ENCODE data around the gene NCAPG2. TPM values are rescaled to one million over a fixed set of nuclear protein-coding genes. Genes with fewer than 3 reads are reported as not detected.

NCAPG2 gene
- total RNA-seq, 1 experiment from 2014 or later: 67.3 TPM

- CTCF ChIA-PET: interaction anchor here (0.6 to 0.7 kb wide), 2 partner anchors 57 to 139 kb away, joined by 3 read pairs; partner anchors contain the start of gene NCAPG2
- Mint-ChIP-seq H3K9me3 (ENCODE audit: unreplicated experiment) (peaks cover 8% of the 10 kb centered on the region), H3K36me3 (ENCODE audit: insufficient read depth, unreplicated experiment) (peaks cover 77% of the 10 kb centered on the region), H3K27me3 (ENCODE audit: insufficient read depth, unreplicated experiment) (no peaks in the 10 kb centered on the region), H3K27ac (ENCODE audit: unreplicated experiment) (peak overlapping the region; percentile 59), H3K4me3 (ENCODE audit: unreplicated experiment) (no peak overlapping the region), H3K4me1 (ENCODE audit: low read depth, unreplicated experiment) (peaks cover 26% of the 10 kb centered on the region)
- Histone ChIP-seq H3K36me3 (ENCODE audit: control insufficient read depth, insufficient read depth, low read length) (no peaks in the 10 kb centered on the region), H3K27me3 (replicated peaks; ENCODE audit: control insufficient read depth, insufficient read depth, low read length) (no peaks in the 10 kb centered on the region), H3K4me1 (peaks cover 39% of the 10 kb centered on the region), H3K4me3 (ENCODE audit: low read depth, low read length) (no peak overlapping the region), H3K9me3 (no peaks in the 10 kb centered on the region)
- DNase-seq: no peak
- intact Hi-C loops (cut with micrococcal nuclease; ENCODE audit: unreplicated experiment): loop anchor here (2.0 kb wide), 1 partner anchor 151 kb away; no protein-coding TSS in a partner anchor
- no peak for TF ChIP-seq CTCF (IDR thresholded peaks at IDR 0.05; ENCODE audit: insufficient read depth in 1 of 2, low read depth in 1 of 2, low read length in 1 of 2, severe bottlenecking in 1 of 2, unreplicated experiment in 1 of 2)
- BruUV-seq (replicated peaks): no TSS peak
- POLR2A ChIA-PET: interaction anchor here (1.1 kb wide), 1 partner anchor 47 kb away, joined by 3 read pairs; no protein-coding TSS in a partner anchor
Measured at GRCh38 chr7:158647475-158647792, 57.2 kb downstream of the NCAPG2 start.

GRCh38 chr7:158646766-158647474, 57.7 kb downstream of the NCAPG2 start:
- intact Hi-C loops (cut with micrococcal nuclease; ENCODE audit: unreplicated experiment): loop anchor here (2.0 kb wide), 1 partner anchor 150 kb away; no protein-coding TSS in a partner anchor
- ChIA-PET POLR2A (interaction anchor here (1.1 kb wide), 1 partner anchor 48 kb away, joined by 3 read pairs; no protein-coding TSS in a partner anchor), CTCF (no interaction called here)
- no peaks in the 10 kb centered on the region for H3K9me3 ChIP-seq
- H3K27ac Mint-ChIP-seq (ENCODE audit: unreplicated experiment): peak overlapping the region; percentile 59
- H3K36me3 ChIP-seq (ENCODE audit: control insufficient read depth, insufficient read depth, low read length): no peaks in the 10 kb centered on the region
- H3K4me3 Mint-ChIP-seq (ENCODE audit: unreplicated experiment): no peak overlapping the region
- H3K4me1 Mint-ChIP-seq (ENCODE audit: low read depth, unreplicated experiment): peaks cover 26% of the 10 kb centered on the region
- no peaks in the 10 kb centered on the region for H3K27me3 Mint-ChIP-seq (ENCODE audit: insufficient read depth, unreplicated experiment)
- peaks cover 39% of the 10 kb centered on the region for H3K4me1 ChIP-seq
- BruUV-seq (replicated peaks): no TSS peak
- peaks cover 8% of the 10 kb centered on the region for H3K9me3 Mint-ChIP-seq (ENCODE audit: unreplicated experiment)
- H3K36me3 Mint-ChIP-seq (ENCODE audit: insufficient read depth, unreplicated experiment): peaks cover 78% of the 10 kb centered on the region
- DNase-seq: peak in 1 of 2 experiments; percentile 38
- TF ChIP-seq CTCF (IDR thresholded peaks at IDR 0.05; ENCODE audit: insufficient read depth in 1 of 2, low read depth in 1 of 2, low read length in 1 of 2, severe bottlenecking in 1 of 2, unreplicated experiment in 1 of 2): peak; percentile 17 to 57
- no peak overlapping the region for H3K4me3 ChIP-seq (ENCODE audit: low read depth, low read length)
- no peaks in the 10 kb centered on the region for H3K27me3 ChIP-seq (replicated peaks; ENCODE audit: control insufficient read depth, insufficient read depth, low read length)

- H3K4me1 Mint-ChIP-seq (ENCODE audit: low read depth, unreplicated experiment): peaks cover 21% of the 10 kb centered on the region
- TF ChIP-seq CTCF (IDR thresholded peaks at IDR 0.05; ENCODE audit: insufficient read depth in 1 of 2, low read depth in 1 of 2, low read length in 1 of 2, severe bottlenecking in 1 of 2, unreplicated experiment in 1 of 2): no peak
- no peaks in the 10 kb centered on the region for H3K27me3 ChIP-seq (replicated peaks; ENCODE audit: control insufficient read depth, insufficient read depth, low read length)
- no peak for DNase-seq
- H3K36me3 Mint-ChIP-seq (ENCODE audit: insufficient read depth, unreplicated experiment): peaks cover 81% of the 10 kb centered on the region
- H3K4me3 Mint-ChIP-seq (ENCODE audit: unreplicated experiment): no peak overlapping the region
- intact Hi-C loops (cut with micrococcal nuclease; ENCODE audit: unreplicated experiment): loop anchor here (2.0 kb wide), 1 partner anchor 149 kb away; no protein-coding TSS in a partner anchor
- ChIA-PET POLR2A (no interaction called here), CTCF (no interaction called here)
- no peak overlapping the region for H3K4me3 ChIP-seq (ENCODE audit: low read depth, low read length)
- no peaks in the 10 kb centered on the region for H3K9me3 ChIP-seq
- no TSS peak for BruUV-seq (replicated peaks)
- peaks cover 8% of the 10 kb centered on the region for H3K9me3 Mint-ChIP-seq (ENCODE audit: unreplicated experiment)
- H3K4me1 ChIP-seq: peaks cover 32% of the 10 kb centered on the region
- no peaks in the 10 kb centered on the region for H3K27me3 Mint-ChIP-seq (ENCODE audit: insufficient read depth, unreplicated experiment)
- H3K27ac Mint-ChIP-seq (ENCODE audit: unreplicated experiment): no peak overlapping the region
- H3K36me3 ChIP-seq (ENCODE audit: control insufficient read depth, insufficient read depth, low read length): no peaks in the 10 kb centered on the region
Measured at GRCh38 chr7:158645842-158646241, 58.8 kb downstream of the NCAPG2 start.

All from Caco-2 (cell line).